H9 (cell line): ENCODE results near the gene ATRNL1. TPM values are rescaled to one million over a fixed set of nuclear protein-coding genes. Genes with fewer than 3 reads are reported as not detected.

Source experiments
- DNase-seq: peaks from one replicate; pipeline ENCODE4 v3.0.0-alpha.2; 2017
- H2AFZ ChIP-seq: one replicate; pipeline ENCODE4 v1.6.1; 2013; ENCODE audit warnings: mild to moderate bottlenecking, low read length, control low read depth, moderate library complexity
- H2AK5ac ChIP-seq: 2 replicates; pipeline ENCODE4 v1.6.1; 2013; ENCODE audit warnings: low read length, control low read depth, mixed read lengths; ENCODE audit not compliant: insufficient read length
- H2BK120ac ChIP-seq: one replicate; pipeline ENCODE4 v1.6.1; 2013; ENCODE audit warnings: low read depth, mild to moderate bottlenecking, low read length, control low read depth, inconsistent platforms; ENCODE audit not compliant: poor library complexity, severe bottlenecking
- H2BK12ac ChIP-seq: 2 replicates; pipeline ENCODE4 v1.6.1; 2013; ENCODE audit warnings: low read length, control low read depth, mixed read lengths, low read depth; ENCODE audit not compliant: insufficient read length
- H2BK15ac ChIP-seq: 2 replicates; pipeline ENCODE4 v1.6.1; 2013; ENCODE audit warnings: low read depth, low read length, control low read depth
- H2BK20ac ChIP-seq: one replicate; pipeline ENCODE4 v1.6.1; 2013; ENCODE audit warnings: low read depth, mild to moderate bottlenecking, low read length, control low read depth, inconsistent platforms; ENCODE audit not compliant: poor library complexity, severe bottlenecking
- H2BK5ac ChIP-seq: 2 replicates; pipeline ENCODE4 v1.6.1; 2013; ENCODE audit warnings: low read length, control low read depth, mixed read lengths; ENCODE audit not compliant: insufficient read length
- H3K14ac ChIP-seq: 2 replicates; pipeline ENCODE4 v1.6.1; 2013; ENCODE audit warnings: low read length, control low read depth; ENCODE audit not compliant: insufficient read depth
- H3K18ac ChIP-seq: 2 replicates; pipeline ENCODE4 v1.6.1; 2013; ENCODE audit warnings: low read depth, mild to moderate bottlenecking, mixed read lengths, low read length, control low read depth; ENCODE audit not compliant: insufficient read length
- H3K23ac ChIP-seq: 2 replicates; pipeline ENCODE4 v1.6.1; 2013; ENCODE audit warnings: low read length, control low read depth, mixed read lengths, low read depth; ENCODE audit not compliant: insufficient read length
- H3K23me2 ChIP-seq: 2 replicates; pipeline ENCODE4 v1.6.1; 2013; ENCODE audit warnings: low read depth, mild to moderate bottlenecking, mixed read lengths, low read length, control low read depth; ENCODE audit not compliant: insufficient read length, poor library complexity, severe bottlenecking
- H3K27ac ChIP-seq: 2 replicates; pipeline ENCODE4 v1.5.1; 2013; ENCODE audit warnings: low read length, control low read depth, mixed read lengths, low read depth; ENCODE audit not compliant: insufficient read length
- H3K27me3 ChIP-seq: 2 replicates; pipeline ENCODE4 v1.6.1; 2013; ENCODE audit warnings: low read length, control low read depth, inconsistent platforms; ENCODE audit not compliant: insufficient read depth
- H3K4ac ChIP-seq: 2 replicates; pipeline ENCODE4 v1.6.1; 2013; ENCODE audit warnings: low read depth, mild to moderate bottlenecking, control low read depth, inconsistent platforms, low read length, moderate library complexity
- H3K4me1 ChIP-seq: 2 replicates; pipeline ENCODE4 v1.6.1; 2013; ENCODE audit warnings: low read length, control low read depth, inconsistent platforms; ENCODE audit not compliant: insufficient read depth
- H3K4me2 ChIP-seq: 2 replicates; pipeline ENCODE4 v1.6.1; 2013; ENCODE audit warnings: low read length, control low read depth, mixed read lengths; ENCODE audit not compliant: insufficient read length, insufficient read depth
- H3K56ac ChIP-seq: 2 replicates; pipeline ENCODE4 v1.6.1; 2013; ENCODE audit warnings: low read depth, mild to moderate bottlenecking, mixed read lengths, low read length, control low read depth; ENCODE audit not compliant: insufficient read length
- H3K79me1 ChIP-seq: 2 replicates; pipeline ENCODE4 v1.6.1; 2013; ENCODE audit warnings: low read depth, mild to moderate bottlenecking, moderate library complexity, low read length, control low read depth, inconsistent platforms; ENCODE audit not compliant: insufficient read depth, poor library complexity, severe bottlenecking
- H3K79me2 ChIP-seq: 2 replicates; pipeline ENCODE4 v1.6.1; 2013; ENCODE audit warnings: low read length, control low read depth, inconsistent platforms; ENCODE audit not compliant: insufficient read depth
- H3K9ac ChIP-seq: 2 replicates; pipeline ENCODE4 v1.6.1; 2013; ENCODE audit warnings: low read length, control low read depth, mixed read lengths; ENCODE audit not compliant: insufficient read length; ENCODE audit errors: extremely low read depth
- H3K9me3 ChIP-seq: one replicate; pipeline ENCODE4 v1.6.1; 2013; ENCODE audit warnings: low read depth, low read length, inconsistent platforms; ENCODE audit not compliant: control insufficient read depth
- H3T11ph ChIP-seq: one replicate; pipeline ENCODE4 v1.6.1; 2013; ENCODE audit warnings: mild to moderate bottlenecking, low read length, control low read depth, inconsistent platforms
- H4K20me1 ChIP-seq: one replicate; pipeline ENCODE4 v1.6.1; 2013; ENCODE audit not compliant: control insufficient read depth, insufficient read length, insufficient read depth
- H4K5ac ChIP-seq: 2 replicates; pipeline ENCODE4 v1.6.1; 2013; ENCODE audit warnings: low read depth, mild to moderate bottlenecking, mixed read lengths, low read length, control low read depth; ENCODE audit not compliant: insufficient read length
- H4K8ac ChIP-seq: replicated peaks from 2 replicates; pipeline ENCODE4 v1.6.1; 2013; ENCODE audit warnings: low read length, control low read depth, mixed read lengths, low read depth; ENCODE audit not compliant: insufficient read length
- H4K91ac ChIP-seq: 2 replicates; pipeline ENCODE4 v1.6.1; 2013; ENCODE audit warnings: low read depth, mild to moderate bottlenecking, moderate library complexity, mixed read lengths, low read length, control low read depth; ENCODE audit not compliant: insufficient read length
- H3K27ac Mint-ChIP-seq, 3 experiments: 2 replicates in 2 of 3; 3 replicates in 1 of 3; pipeline ENCODE4 v1.8.0; 2020 to 2021; ENCODE audit warnings: mixed read lengths in 3 of 3, mild to moderate bottlenecking in 1 of 3, moderate library complexity in 1 of 3
- H3K27me3 Mint-ChIP-seq: 2 replicates; pipeline ENCODE4 v1.8.0; 2021; ENCODE audit warnings: low read depth, mild to moderate bottlenecking, moderate library complexity, mixed read lengths
- H3K36me3 Mint-ChIP-seq, 3 experiments: 2 replicates in 2 of 3; 3 replicates in 1 of 3; pipeline ENCODE4 v1.8.0; 2020 to 2021; ENCODE audit warnings: low read depth in 3 of 3, mixed read lengths in 3 of 3; ENCODE audit not compliant: insufficient read depth in 1 of 3
- H3K4me1 Mint-ChIP-seq, 2 experiments: 2 replicates each; pipeline ENCODE4 v1.8.0; 2020; ENCODE audit warnings: mixed read lengths in 2 of 2
- H3K4me3 Mint-ChIP-seq, 2 experiments: 2 replicates in 1 of 2; 3 replicates in 1 of 2; pipeline ENCODE4 v1.8.0; 2020 to 2021; ENCODE audit warnings: mild to moderate bottlenecking in 2 of 2, mixed read lengths in 2 of 2, moderate library complexity in 1 of 2
- H3K9me3 Mint-ChIP-seq, 2 experiments: 2 replicates in 1 of 2; 3 replicates in 1 of 2; pipeline ENCODE4 v1.8.0; 2020; ENCODE audit warnings: mild to moderate bottlenecking in 2 of 2, mixed read lengths in 2 of 2, moderate library complexity in 1 of 2
- total RNA-seq: library from RNA; stranded (reverse); gene quantifications from 2 replicates; pipeline ENCODE4 v1.2.1, GENCODE V29; 2021
- TF ChIP-seq, protein P1 (sequence below): fragments of 200-600 bp; sonication (generic); conservative IDR thresholded peaks from 3 replicates; pipeline ENCODE4 v1.8.0; 2021; ENCODE audit warnings: antibody characterized with exemption, mild to moderate bottlenecking

The ATRNL1 gene
- total RNA-seq, 1 experiment from 2014 or later: 9.2 TPM

- H4K91ac ChIP-seq: no peak overlapping the region
- H3K4me2 ChIP-seq: no peak overlapping the region
- TF ChIP-seq, protein P1, sequence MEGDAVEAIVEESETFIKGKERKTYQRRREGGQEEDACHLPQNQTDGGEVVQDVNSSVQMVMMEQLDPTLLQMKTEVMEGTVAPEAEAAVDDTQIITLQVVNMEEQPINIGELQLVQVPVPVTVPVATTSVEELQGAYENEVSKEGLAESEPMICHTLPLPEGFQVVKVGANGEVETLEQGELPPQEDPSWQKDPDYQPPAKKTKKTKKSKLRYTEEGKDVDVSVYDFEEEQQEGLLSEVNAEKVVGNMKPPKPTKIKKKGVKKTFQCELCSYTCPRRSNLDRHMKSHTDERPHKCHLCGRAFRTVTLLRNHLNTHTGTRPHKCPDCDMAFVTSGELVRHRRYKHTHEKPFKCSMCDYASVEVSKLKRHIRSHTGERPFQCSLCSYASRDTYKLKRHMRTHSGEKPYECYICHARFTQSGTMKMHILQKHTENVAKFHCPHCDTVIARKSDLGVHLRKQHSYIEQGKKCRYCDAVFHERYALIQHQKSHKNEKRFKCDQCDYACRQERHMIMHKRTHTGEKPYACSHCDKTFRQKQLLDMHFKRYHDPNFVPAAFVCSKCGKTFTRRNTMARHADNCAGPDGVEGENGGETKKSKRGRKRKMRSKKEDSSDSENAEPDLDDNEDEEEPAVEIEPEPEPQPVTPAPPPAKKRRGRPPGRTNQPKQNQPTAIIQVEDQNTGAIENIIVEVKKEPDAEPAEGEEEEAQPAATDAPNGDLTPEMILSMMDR: no peak
- H3K23ac ChIP-seq: no peak overlapping the region
- H3K18ac ChIP-seq: no peak overlapping the region
- no peak overlapping the region for H3K27ac ChIP-seq
- H3K79me2 ChIP-seq: no peaks in the 10 kb centered on the region
- no peak overlapping the region for H3K14ac ChIP-seq
- no peaks in the 10 kb centered on the region for H3K23me2 ChIP-seq
- Mint-ChIP-seq H3K36me3 (no peaks in the 10 kb centered on the region), H3K27me3 (no peaks in the 10 kb centered on the region), H3K4me1 (0 out of 4 replicates have a peak, but pooled peaks cover 0 to 2% of the 10 kb centered on the region in 2 experiments), H3K4me3 (no peak overlapping the region), H3K27ac (no peak overlapping the region), H3K9me3 (no peaks in the 10 kb centered on the region)
- H2BK12ac ChIP-seq: no peak overlapping the region
- no peak overlapping the region for H2AFZ ChIP-seq
- no peak for DNase-seq
- H3K4ac ChIP-seq: no peak overlapping the region
- no peak overlapping the region for H4K8ac ChIP-seq
- no peaks in the 10 kb centered on the region for H3K79me1 ChIP-seq
- H3K27me3 ChIP-seq: no peaks in the 10 kb centered on the region
- no peak overlapping the region for H3T11ph ChIP-seq
- H2BK20ac ChIP-seq: no peak overlapping the region
- no peaks in the 10 kb centered on the region for H3K4me1 ChIP-seq
- no peaks in the 10 kb centered on the region for H3K9me3 ChIP-seq
- no peak overlapping the region for H2BK15ac ChIP-seq
- H2BK120ac ChIP-seq: no peak overlapping the region
- no peak overlapping the region for H3K56ac ChIP-seq
- H4K20me1 ChIP-seq: no peaks in the 10 kb centered on the region
- H4K5ac ChIP-seq: no peak overlapping the region
- no peak overlapping the region for H2AK5ac ChIP-seq
- H3K9ac ChIP-seq: no peak overlapping the region
- H2BK5ac ChIP-seq: no peak overlapping the region
Measured at GRCh38 chr10:115706026-115706425, 612.9 kb downstream of the ATRNL1 start.
